HFFc6 (cell line): ENCODE results near the gene ZNF91. TPM values are rescaled to one million over a fixed set of nuclear protein-coding genes. Genes with fewer than 3 reads are reported as not detected.
"Not testable (repeated sequence)": the region's sequence is repeated elsewhere in the genome, so short reads cannot be mapped to it uniquely, and the experiment has no call there.

Experiments
- DNase-seq: peaks from one replicate; pipeline ENCODE4 v3.0.0-alpha.2; 2018
- H3K27ac Mint-ChIP-seq: 2 replicates; pipeline ENCODE4 v1.8.0; 2020; ENCODE audit warnings: mild to moderate bottlenecking, mixed read lengths
- H3K27me3 Mint-ChIP-seq: 2 replicates; pipeline ENCODE4 v1.8.0; 2021; ENCODE audit warnings: mild to moderate bottlenecking, moderate library complexity, mixed read lengths; ENCODE audit not compliant: insufficient read depth
- H3K36me3 Mint-ChIP-seq: 2 replicates; pipeline ENCODE4 v1.8.0; 2021; ENCODE audit warnings: low read depth, mixed read lengths
- H3K4me1 Mint-ChIP-seq: 2 replicates; pipeline ENCODE4 v1.8.0; 2020; ENCODE audit warnings: low read depth, mixed read lengths
- H3K4me3 Mint-ChIP-seq: 2 replicates; pipeline ENCODE4 v1.8.0; 2020; ENCODE audit warnings: mild to moderate bottlenecking, moderate library complexity, mixed read lengths
- H3K9me3 Mint-ChIP-seq: 2 replicates; pipeline ENCODE4 v1.8.0; 2020; ENCODE audit warnings: mild to moderate bottlenecking, mixed read lengths
- total RNA-seq, 6 experiments: library from RNA; stranded (reverse); fragmentation: NEBNext Ultra II Directional; extraction: Animal tissue kit (Norgen Biotek cat#: 25700); gene quantifications; 2 replicates in 1 of 6; 3 replicates in 5 of 6; pipeline ENCODE4 v1.2.3, GENCODE V29; 2021
- TF ChIP-seq, protein P1 (sequence below): fragments of 200-600 bp; sonication (generic); IDR thresholded peaks from 2 replicates; pipeline ENCODE4 v1.5.0; 2021; ENCODE audit warnings: antibody characterized with exemption, mild to moderate bottlenecking

Gene ZNF91
- total RNA-seq, 6 experiments from 2014 or later: 19.5 to 27.4 (median 22.1) TPM

DNA sequence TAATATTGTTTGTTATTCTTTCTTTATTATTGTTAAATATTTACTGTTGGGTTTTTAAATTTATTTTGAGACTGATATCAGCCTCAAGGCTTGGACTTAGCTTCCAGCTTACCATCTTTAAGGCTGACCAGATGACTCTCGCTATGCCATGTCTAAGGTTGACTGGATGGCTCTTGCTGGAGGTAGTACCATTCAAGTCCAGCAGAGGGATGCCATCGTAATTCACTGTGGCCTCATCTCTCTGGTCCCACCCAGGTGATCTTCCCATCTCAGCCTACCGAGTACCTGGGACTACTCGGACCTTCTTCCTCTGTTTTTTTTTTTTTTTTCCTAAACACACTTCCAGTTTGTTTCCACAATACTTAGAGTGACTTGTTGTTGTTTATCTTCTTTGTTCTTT, 41.7 kb upstream of the ZNF91 start:
- DNase-seq: no peak
- Mint-ChIP-seq H3K36me3 (peaks cover 39% of the 10 kb centered on the region), H3K27ac (no peak overlapping the region), H3K9me3 (peaks cover 63% of the 10 kb centered on the region), H3K4me3 (no peak overlapping the region), H3K4me1 (peaks cover 11% of the 10 kb centered on the region; the same call in 1 of the 2 replicates), H3K27me3 (peaks cover 4% of the 10 kb centered on the region; the same call in 1 of the 2 replicates)
- TF ChIP-seq, protein P1, sequence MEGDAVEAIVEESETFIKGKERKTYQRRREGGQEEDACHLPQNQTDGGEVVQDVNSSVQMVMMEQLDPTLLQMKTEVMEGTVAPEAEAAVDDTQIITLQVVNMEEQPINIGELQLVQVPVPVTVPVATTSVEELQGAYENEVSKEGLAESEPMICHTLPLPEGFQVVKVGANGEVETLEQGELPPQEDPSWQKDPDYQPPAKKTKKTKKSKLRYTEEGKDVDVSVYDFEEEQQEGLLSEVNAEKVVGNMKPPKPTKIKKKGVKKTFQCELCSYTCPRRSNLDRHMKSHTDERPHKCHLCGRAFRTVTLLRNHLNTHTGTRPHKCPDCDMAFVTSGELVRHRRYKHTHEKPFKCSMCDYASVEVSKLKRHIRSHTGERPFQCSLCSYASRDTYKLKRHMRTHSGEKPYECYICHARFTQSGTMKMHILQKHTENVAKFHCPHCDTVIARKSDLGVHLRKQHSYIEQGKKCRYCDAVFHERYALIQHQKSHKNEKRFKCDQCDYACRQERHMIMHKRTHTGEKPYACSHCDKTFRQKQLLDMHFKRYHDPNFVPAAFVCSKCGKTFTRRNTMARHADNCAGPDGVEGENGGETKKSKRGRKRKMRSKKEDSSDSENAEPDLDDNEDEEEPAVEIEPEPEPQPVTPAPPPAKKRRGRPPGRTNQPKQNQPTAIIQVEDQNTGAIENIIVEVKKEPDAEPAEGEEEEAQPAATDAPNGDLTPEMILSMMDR: no peak

DNA sequence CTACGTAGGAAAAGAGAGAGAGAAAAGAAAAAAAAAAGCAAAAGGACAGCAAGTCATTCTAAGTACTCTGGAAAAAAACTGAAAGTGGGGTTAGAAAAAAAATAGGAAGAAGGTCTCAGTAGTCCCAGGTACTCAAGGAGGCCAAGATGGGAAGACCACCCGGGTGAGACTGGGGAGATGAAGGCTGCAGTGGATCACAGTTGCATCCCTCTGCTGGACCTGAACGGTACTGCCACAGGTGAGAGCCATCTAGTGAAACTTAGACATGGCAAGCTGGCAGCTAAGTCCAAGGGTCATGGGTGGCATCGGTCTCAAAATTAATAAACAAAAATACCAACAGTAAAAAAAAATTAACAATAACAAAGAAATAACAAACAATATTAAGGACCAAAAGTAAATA, 41.0 kb upstream of the ZNF91 start:
- TF ChIP-seq, protein P1: peak; percentile 42
- DNase-seq: no peak
- H3K9me3 Mint-ChIP-seq: peaks cover 63% of the 10 kb centered on the region
- no peak overlapping the region for H3K4me3 Mint-ChIP-seq
- H3K27ac Mint-ChIP-seq: no peak overlapping the region
- H3K36me3 Mint-ChIP-seq: peaks cover 39% of the 10 kb centered on the region
- peaks cover 4% of the 10 kb centered on the region; the same call in 1 of the 2 replicates for H3K27me3 Mint-ChIP-seq
- peaks cover 11% of the 10 kb centered on the region; the same call in 1 of the 2 replicates for H3K4me1 Mint-ChIP-seq

DNA sequence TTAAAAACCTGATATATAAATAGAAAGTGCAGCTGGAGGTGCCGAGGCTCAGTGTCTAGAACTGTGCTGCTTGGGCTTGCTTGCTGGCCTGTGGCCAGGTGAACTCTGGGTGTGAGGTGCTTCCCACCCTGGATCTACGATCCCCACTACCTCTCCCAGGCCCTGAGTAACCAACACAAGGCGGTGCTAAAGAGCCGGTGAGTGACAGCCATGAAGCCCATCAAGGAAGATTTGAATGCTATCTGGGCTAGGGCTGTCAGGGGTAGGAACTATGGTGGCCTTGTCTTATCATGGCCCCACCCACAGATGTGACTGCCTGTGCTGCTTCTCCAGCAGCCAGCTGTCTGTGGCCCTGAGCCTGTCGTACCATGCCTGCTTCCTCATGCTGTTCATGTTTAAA, 25.6 kb upstream of the ZNF91 start:
- peaks cover 11% of the 10 kb centered on the region; the same call in 1 of the 2 replicates for H3K4me1 Mint-ChIP-seq
- no peak overlapping the region for H3K4me3 Mint-ChIP-seq
- H3K27me3 Mint-ChIP-seq: peaks cover 1% of the 10 kb centered on the region; the same call in 1 of the 2 replicates
- no peak overlapping the region for H3K27ac Mint-ChIP-seq
- H3K36me3 Mint-ChIP-seq: 0 out of 2 replicates have a peak, but pooled peaks cover 6% of the 10 kb centered on the region
- TF ChIP-seq, protein P1: no peak
- DNase-seq: no peak
- peaks cover 8% of the 10 kb centered on the region for H3K9me3 Mint-ChIP-seq

DNA sequence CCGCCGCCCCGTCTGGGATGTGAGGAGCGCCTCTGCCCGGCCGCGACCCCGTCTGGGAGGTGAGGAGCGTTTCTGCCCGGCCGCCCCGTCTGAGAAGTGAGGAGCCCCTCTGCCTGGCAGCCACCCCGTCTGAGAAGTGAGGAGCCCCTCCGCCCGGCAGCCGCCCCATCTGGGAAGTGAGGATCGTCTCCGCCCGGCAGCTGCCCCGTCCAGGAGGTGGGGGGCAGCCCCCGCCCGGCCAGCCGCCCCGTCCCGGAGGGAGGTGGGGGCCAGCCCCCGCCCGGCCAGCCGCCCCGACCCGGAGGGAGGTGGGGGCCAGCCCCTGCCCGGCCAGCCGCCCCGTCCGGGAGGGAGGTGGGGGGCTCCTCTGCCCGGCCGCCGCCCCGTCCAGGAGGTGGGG, 24.0 kb upstream of the ZNF91 start:
- H3K4me3 Mint-ChIP-seq, DNase-seq, H3K9me3 Mint-ChIP-seq, H3K27me3 Mint-ChIP-seq, H3K27ac Mint-ChIP-seq: not testable (repeated sequence)
- H3K4me1 Mint-ChIP-seq: peaks cover 22% of the 10 kb centered on the region; the same call in 1 of the 2 replicates
- H3K36me3 Mint-ChIP-seq: peaks cover 10% of the 10 kb centered on the region; the same call in 1 of the 2 replicates

DNA sequence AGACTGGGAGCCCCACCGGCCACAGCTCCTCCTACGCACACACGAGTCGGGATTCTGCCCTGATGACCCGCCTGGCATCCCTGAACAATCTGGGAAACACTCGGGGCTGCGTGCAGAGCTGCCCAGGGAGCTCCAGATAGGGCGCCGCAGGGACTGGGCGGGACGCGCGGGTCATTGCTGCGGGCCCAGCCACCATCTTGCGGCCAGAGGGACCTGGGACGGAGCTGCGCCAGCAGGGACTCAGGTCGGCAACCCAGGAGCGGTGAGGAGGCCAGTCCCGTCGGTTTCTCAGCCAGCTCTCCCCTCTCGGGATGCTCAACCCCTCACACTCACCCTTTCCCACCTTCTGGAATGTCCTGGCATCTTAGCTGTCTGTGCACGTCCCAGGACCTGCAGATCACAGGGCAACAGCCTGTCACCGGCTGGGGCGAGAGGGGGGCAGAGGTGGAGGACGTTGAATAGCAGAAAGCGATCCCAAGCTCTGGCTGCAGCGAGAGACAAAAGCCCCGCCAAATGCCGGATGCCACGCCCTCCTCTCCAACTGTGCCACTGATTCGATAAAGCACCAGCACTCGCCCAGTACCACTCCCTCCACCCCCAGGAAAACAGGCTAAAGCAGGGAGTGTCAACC, 20.4 kb upstream of the ZNF91 start:
- H3K27ac Mint-ChIP-seq: peak overlapping the region; percentile 2; the same call in 1 of the 2 replicates
- H3K36me3 Mint-ChIP-seq: peaks cover 11% of the 10 kb centered on the region; the same call in 1 of the 2 replicates
- peaks cover 3% of the 10 kb centered on the region; the same call in 1 of the 2 replicates for H3K27me3 Mint-ChIP-seq
- H3K4me3 Mint-ChIP-seq: peak overlapping the region; percentile 79
- TF ChIP-seq, protein P1: no peak
- peaks cover 8% of the 10 kb centered on the region for H3K9me3 Mint-ChIP-seq
- no peak for DNase-seq
- peaks cover 24% of the 10 kb centered on the region; the same call in 1 of the 2 replicates for H3K4me1 Mint-ChIP-seq

DNA sequence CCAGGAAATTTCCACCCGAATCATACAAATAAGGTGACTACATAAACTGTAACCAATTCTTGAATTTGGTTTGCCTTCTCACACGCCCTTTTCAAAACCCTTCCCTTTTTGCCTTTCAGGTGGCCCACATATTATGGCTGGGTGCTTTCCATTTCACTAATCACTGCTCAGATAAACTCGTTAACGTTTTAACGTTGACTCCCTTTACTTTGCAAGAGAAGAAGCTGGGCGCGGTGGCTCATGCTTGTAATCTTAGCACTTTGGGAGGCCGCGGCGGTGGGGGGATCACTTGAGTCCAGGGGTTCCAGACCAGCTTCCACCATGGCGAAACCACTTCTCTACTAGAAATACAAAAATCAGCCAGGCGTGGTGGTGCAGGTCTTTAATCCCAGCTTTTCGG, 19.8 kb upstream of the ZNF91 start:
- TF ChIP-seq, protein P1: no peak
- Mint-ChIP-seq H3K9me3 (peaks cover 4% of the 10 kb centered on the region), H3K27ac (peak overlapping the region; percentile 2; the same call in 1 of the 2 replicates), H3K4me1 (peaks cover 29% of the 10 kb centered on the region; the same call in 1 of the 2 replicates), H3K4me3 (peak overlapping the region; percentile 79), H3K27me3 (peaks cover 3% of the 10 kb centered on the region; the same call in 1 of the 2 replicates), H3K36me3 (peaks cover 10% of the 10 kb centered on the region; the same call in 1 of the 2 replicates)
- no peak for DNase-seq
